ENCODE measurements around the gene FLNA. TPM values are rescaled to one million over a fixed set of nuclear protein-coding genes. Genes with fewer than 3 reads are reported as not detected.
"Not testable (repeated sequence)": the region's sequence is repeated elsewhere in the genome, so short reads cannot be mapped to it uniquely, and the experiment has no call there.

Gene FLNA
- polyA plus RNA-seq, 3 donors = 416 to 612 (median 573) TPM

DNA sequence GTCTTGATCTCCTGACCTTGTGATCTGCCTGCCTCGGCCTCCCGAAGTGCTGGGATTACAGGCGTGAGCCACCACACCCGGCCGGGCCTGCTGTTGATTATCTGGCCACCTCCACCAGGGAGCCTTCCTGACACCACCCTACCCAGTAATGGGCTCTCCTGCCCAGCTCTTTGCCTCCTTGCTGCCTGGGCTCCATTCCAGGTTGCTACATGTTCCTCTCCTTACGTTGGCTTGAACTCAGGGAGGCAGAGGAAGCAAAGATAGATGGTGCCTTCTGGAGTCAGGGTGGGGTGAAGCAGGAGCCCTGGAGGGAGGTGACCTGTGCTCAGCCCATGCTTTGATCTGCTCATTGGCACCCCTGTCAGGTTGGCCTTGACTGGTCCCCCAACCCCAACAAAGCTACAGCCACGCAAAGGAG, 26.3 kb downstream of the FLNA start:
- no peak for DNase-seq

GRCh38 chrX:154343620-154344019, 30.8 kb downstream of the FLNA start:
- DNase-seq = not testable (repeated sequence)

- not testable (repeated sequence) for DNase-seq
Measured at GRCh38 chrX:154343063-154343462, 31.4 kb downstream of the FLNA start.

GRCh38 chrX:154341399-154342298, 32.8 kb downstream of the FLNA start:
- DNase-seq = not testable (repeated sequence)

- no peak for DNase-seq
Measured at GRCh38 chrX:154334496-154334895, 39.9 kb downstream of the FLNA start.

- DNase-seq = no peak
Measured at GRCh38 chrX:154333837-154334271, 40.6 kb downstream of the FLNA start.

DNA sequence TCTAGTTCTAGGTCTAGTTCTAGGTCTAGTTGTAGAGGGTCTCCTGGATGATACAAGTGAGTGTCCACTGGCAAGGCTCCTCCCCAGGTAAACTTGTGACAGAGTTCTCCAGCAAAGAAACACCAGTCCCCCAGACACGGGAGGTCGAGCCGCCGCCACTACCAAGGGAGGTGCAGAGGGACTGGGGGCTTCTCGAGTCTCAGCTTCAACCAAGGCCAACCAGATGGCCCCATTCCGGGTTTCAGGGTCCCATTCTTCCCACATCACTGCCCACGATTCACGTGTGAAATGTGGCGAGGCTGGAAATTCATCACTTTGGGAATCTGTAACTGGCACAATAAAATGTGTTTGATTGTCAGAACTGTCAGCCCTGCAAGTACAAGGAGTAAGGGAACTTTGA, 41.3 kb downstream of the FLNA start:
- no peak for DNase-seq

DNA sequence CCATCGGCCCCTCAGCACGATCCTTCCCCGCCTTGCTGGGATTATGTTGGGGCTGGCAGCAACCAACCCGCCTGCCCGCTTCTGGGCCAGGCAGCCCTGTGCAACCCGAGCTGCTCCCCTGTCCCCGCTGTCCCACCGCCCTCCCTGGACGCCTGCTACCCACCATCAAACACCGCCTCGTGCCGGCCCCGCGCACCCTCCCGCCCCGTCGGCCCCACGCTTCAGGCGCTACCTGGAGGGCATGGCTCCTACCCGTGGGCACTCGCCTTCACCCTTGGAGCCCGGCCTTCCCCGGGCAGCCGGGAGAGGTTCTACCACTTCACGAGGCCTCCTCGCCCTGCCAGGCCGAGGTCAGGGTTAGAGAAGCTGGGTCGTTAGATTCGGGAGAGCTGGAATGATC, 41.9 kb downstream of the FLNA start:
- DNase-seq = no peak

GRCh38 chrX:154329294-154329693, 45.1 kb downstream of the FLNA start:
- DNase-seq = no peak

DNA sequence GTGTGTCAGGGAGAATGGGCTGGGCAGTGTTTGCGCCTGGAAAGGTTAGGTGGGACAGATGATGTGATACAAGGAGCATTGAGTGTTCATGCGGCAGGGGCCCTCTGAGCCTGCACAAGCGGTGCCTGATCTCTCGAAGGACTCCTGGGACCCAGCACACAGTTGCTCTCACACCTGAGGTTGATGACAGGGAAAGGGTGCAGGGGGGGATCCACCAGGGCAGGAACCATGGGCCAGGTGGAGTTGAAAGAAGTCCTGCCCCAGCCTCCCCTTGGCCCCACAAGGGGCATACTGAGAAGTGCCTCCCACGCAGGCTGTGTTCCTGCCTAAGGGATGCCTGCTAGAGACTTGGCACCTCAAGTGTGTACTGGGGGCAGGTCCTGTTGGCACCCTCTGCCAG, 45.8 kb downstream of the FLNA start:
- DNase-seq = no peak

- no peak for DNase-seq
Measured at GRCh38 chrX:154327038-154327820, 47.2 kb downstream of the FLNA start.

DNA sequence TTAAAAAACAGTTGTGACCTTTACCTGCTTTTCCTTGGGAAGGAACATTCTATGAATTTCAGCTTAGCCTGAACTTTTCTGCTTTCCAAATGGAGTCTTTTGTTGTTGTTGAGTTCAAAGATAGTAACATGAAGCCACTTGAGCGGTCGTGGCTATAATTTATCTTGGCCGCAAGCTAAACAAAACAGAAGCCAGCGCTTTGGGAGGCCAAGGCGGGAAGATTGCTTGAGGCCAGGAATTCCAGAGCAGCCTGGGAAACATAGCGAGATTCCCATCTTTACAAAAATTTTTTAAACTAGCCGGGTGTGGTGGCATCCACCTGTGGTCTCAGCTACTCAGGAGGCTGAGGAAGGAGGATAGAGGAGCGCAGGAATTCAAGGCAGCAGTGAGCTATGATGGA, 48.9 kb downstream of the FLNA start:
- peak; percentile 58 for DNase-seq

DNA sequence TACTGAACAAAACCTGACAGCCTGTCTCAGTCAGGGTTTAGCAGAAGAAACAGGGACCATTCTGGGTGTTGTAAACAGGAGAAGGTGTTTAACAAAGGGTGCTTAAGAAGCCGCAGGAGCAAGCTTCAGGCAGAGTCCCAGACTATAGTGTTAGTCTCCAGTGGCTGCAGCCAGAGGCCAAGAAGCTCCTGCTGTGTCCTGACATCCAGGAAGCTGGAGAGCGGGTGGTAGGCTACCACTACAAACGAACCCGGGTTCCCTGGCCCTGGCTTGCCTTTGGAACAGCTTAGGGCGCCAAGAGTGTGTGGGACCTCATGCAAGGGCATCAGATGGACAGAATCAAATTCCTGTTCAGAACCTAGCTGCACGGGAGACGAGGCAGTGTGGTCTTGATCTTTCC, 50.9 kb downstream of the FLNA start:
- no peak for DNase-seq

- no peak for DNase-seq
Measured at GRCh38 chrX:154322890-154323289, 51.5 kb downstream of the FLNA start.

- no peak for DNase-seq
Measured at GRCh38 chrX:154321594-154321993, 52.8 kb downstream of the FLNA start.

DNA sequence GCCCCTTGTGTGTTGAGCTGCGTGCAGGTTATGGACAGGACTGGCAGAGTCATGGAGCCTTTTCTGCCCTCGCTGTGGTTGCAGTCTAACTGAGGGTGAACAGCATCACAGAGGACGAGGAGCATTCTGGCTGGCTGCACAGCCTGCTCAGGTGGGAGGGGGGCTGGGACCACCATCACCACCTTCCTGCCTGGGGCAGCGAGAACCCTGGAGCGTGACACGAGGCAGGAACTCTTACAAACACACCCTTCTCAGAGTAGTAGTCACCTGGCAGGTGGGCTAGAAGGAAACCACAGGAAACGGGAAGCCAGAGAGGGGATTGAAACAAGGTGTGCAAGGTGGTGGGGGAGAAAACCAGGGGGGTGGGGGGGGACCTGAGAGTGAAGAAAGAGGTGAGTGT, 53.3 kb downstream of the FLNA start:
- no peak for DNase-seq

GRCh38 chrX:154320406-154320805, 54.0 kb downstream of the FLNA start:
- DNase-seq = no peak

DNA sequence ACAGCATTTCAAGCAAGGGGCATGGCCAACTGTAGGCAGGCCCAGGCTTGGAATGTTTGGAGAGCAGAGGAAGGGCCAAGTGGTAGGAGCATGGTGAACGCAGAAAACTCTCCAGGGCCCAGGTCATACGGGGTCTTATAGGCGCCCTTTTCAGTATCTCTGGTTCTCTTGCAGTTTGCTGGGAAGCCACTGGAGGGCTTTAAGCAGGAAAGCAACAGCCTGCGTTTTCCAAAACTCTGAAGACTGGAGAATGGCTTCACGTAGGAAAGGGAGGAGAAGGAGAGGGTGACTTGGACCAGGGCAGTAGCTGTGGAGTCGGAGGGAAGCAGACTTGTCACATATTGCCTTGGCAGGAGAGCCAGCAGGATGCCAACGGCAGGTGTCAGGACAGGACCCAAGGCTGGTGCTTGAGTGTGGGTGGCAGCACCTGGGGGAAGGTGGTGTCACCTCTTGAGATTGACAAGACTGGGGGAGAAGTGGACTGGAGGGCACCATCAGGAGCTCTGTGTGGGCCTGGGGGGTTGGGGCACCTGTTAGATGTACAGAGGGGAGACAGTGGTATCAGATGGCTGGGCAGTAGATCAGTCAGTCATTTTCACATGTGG, 56.9 kb downstream of the FLNA start:
- no peak for DNase-seq

DNA sequence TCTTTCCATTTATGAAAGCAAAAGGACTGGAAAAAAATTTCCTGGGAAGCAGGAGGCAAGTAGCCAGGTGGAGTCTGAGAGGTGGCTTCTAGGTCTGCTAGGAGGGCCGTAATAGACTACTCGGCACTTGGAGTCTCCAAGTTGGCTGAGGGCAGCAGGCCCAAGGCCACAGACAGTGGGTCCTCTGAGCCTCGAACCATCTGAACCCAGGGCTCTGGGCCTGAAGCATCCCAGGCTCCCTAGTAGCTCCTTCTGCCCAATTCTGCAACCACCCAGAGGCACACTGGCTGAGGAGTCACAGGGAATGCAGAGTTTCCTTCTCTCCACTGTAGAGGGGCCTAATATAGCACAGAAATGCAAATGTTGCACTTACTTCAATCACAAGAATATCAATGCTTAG, 59.0 kb downstream of the FLNA start:
- DNase-seq = no peak

- no peak for DNase-seq
Measured at GRCh38 chrX:154313147-154313546, 61.3 kb downstream of the FLNA start.

DNA sequence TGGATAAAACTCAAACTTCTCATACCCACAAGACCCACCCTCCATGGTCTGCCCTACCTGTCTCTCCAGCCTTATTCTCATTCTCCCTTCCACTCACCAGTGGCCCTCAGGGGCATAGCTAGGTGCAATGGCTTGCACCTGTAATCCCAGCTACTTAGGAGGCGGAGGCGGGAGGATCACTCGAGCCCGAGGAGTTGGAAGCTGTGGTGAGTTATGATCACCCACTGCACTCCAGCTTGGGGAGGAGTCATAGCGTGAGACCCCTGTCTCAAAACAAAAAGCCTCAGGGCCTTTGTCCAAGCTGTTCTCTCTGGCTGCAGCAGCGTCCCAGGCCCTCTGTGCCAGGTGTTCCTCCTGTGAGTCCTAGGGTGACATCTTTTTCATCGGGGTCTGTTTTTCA, 62.3 kb downstream of the FLNA start:
- DNase-seq = no peak
